CD4-positive, alpha-beta T cell treated with Interleukin-6 at 100 ng/mL for 8 hours (primary cell): ENCODE measurements around the gene NEK11.

Source experiments
- DNase-seq: peaks from one replicate; pipeline ENCODE4 v3.0.0-alpha.2; 2020; ENCODE audit warnings: mixed read lengths, low spot score

NEK11 gene, protein sequence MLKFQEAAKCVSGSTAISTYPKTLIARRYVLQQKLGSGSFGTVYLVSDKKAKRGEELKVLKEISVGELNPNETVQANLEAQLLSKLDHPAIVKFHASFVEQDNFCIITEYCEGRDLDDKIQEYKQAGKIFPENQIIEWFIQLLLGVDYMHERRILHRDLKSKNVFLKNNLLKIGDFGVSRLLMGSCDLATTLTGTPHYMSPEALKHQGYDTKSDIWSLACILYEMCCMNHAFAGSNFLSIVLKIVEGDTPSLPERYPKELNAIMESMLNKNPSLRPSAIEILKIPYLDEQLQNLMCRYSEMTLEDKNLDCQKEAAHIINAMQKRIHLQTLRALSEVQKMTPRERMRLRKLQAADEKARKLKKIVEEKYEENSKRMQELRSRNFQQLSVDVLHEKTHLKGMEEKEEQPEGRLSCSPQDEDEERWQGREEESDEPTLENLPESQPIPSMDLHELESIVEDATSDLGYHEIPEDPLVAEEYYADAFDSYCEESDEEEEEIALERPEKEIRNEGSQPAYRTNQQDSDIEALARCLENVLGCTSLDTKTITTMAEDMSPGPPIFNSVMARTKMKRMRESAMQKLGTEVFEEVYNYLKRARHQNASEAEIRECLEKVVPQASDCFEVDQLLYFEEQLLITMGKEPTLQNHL

DNA sequence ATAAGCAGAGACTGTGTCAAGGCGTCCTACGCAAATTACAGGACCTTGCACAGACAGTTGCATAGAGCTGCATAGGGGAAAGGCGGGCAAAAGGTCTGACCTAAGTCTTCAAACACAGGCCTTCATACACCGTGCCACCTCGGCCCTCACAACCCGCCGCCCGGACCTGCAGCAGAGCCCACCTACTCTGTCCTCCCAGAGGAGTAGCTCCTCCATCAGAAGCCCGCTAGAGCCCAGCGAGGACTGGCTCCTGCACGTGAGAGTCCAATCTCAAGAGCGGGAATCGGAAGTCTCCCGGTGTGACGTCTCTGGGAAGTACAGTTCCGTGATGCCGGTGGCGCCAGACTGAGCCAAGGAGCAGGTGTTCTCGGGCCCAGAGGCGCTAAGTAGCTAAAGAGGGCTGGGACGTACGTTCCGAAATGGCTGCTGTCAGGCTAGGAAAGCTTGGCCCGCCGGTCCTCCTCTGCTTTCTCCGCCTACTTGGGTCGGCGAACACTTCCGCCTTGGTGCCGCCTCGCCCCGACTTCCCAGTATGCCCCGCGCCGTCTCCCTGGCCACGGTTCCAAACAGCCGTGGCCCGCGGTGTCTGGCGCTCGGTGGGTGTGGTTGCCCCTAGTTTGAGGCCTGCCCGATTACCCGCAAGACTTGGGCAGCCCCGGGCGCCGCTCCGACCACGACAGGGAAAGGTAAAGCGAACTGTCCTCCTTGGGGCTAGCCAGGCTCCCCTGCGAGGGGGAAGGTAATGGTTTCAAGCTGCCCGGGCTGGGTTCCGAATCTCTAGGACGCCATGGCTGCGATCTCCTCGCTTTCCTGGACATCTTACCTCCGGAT is at the start of gene NEK11, which contains the start of gene ASTE1:
TSS of gene NEK11 (plus strand) at position 557 of the 831 bp plus-strand sequence. CDS start 2,832 bp downstream, outside the sequence.
TSS of gene ASTE1 (minus strand) at position 505 of the 831 bp plus-strand sequence. CDS start 1,519 bp downstream, outside the sequence.
- DNase-seq = peak; percentile 87

DNA sequence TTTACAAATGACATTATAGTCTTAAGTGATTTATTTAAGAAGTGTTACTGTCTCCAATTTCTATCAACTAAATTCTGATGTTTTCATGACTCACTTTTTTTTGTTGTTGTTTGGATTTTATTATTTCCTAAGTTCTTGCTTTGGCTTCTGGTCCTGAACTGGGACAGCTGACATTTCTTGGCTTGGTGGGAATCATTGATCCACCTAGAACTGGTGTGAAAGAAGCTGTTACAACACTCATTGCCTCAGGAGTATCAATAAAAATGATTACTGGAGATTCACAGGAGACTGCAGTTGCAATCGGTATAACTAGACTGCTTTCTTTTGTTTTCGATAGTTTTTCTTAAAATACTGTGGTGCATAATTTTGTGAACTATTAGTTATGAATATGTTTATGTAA is 47.6 kb upstream of the NEK11 start:
- no peak for DNase-seq

DNA sequence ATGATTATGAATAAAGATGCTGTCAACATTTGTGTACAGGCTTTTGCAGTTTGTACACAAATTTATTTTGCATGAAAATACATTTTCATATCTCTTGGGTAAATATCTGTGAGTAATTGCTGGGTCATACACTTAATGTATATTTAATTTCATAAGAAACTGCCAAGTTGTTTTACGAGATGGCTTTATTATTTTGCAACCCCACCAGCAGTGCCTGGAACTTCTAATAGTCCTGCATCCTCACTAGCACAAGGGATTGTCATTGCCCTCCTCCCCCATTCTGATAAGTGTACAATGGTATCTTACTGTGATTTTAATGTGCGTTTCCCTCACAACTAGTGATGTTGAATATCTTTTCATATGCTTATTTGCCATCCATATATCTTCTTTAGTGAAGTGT is 45.2 kb upstream of the NEK11 start:
- DNase-seq = no peak

DNA sequence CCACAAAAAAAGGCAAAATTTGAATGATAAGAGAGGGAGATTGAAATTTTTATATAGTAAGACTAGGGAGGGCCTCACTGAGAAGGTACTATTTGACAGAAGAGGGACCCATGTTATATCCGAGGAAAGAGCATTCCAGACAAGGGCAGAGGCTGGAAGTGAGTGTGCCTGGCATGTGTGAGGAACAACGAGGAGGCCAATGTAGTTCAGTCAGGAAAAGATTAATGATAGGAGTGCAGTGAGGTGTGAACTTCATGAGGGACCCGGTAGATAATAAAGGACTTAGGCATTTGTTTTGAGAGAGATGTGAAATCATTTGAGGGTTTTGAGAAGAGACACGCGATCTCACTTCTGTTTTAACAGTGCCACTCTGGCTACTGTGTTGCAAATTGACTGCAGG is 36.4 kb upstream of the NEK11 start:
- DNase-seq = no peak

DNA sequence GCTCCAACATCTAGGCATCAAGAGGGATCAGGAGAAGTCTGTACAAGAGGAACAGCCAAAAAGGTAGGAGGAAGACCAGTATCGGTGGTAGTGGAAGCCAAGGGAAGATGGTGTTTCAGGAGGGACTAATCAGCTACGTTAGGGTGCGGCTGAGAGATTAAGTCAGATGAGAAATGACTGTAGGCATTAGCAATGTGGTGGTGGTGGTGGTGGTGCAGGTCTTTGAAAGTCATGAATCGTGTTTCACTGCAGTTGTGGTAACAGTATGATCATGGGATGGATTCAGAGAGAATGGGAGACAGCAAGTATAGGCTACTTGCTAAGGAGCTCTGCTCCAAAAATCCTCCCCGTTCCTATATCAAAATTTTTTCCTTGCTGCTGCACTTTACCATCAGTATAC is 35.6 kb upstream of the NEK11 start:
- DNase-seq = no peak

DNA sequence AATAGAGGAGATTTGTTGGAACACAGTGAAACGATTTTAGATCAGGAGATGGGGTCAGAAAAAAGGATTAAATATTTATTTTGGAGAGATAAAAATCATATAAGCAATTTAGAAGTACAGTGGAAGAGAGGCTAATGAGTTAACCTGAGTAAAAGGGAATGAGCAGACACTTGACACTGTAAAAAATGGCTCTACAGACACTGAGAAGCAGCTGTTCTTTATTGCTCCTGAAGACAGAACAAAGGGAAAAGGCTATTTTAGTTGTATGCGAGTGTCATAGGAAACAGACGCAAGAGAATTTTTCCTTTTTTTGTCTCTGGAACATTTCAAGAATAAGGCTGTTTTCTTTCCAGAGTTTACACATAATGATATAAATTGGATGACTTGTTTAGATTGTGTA is 34.3 kb upstream of the NEK11 start:
- no peak for DNase-seq

DNA sequence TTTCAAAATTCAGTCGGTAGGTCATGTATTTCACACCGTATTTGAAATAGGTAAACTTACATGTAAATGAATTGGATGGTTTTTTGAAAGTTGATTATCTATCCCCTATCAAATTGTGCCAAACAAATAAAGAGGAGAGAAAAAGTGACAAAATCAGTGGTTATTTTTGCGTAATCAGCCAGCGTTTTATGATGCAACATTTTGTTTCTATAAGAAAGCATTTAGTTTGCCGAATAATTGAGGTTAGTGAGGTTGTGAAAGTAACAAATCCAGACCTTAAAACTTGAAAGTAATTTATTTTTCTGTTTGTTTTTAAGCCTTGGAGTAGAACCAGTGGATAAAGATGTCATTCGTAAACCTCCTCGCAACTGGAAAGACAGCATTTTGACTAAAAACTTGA is 29.4 kb upstream of the NEK11 start:
- no peak for DNase-seq

DNA sequence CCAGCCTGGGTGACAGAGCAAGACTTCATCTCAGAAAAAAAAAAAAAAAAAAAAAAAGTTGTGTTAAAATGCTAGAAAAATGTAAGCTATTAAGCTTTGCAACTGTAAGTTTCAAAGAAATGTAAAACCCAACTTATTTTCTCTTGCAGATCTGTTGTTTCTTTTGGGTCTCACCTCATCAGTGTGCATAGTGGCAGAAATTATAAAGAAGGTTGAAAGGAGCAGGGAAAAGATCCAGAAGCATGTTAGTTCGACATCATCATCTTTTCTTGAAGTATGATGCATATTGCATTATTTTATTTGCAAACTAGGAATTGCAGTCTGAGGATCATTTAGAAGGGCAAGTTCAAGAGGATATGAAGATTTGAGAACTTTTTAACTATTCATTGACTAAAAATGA is 25.6 kb upstream of the NEK11 start:
- no peak for DNase-seq

DNA sequence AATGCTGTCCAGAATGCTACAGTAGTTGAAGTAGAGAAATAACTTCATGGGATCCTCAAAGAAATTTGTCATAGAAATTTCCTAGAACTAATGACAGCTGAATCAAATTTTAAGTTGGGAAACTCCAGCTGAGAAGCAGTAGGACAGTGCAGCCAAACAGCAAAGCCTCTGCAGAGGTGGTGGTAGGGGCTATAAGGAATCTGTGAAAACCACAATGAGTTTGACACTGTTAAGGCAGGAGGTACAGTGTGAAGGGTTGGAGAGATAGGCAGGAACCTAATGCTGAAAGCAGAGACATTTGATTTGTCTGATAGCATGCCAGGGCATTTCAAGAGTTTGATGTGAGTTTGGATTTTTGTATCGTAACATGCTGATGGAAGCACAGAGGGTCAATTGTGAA is 22.1 kb upstream of the NEK11 start:
- DNase-seq = no peak

DNA sequence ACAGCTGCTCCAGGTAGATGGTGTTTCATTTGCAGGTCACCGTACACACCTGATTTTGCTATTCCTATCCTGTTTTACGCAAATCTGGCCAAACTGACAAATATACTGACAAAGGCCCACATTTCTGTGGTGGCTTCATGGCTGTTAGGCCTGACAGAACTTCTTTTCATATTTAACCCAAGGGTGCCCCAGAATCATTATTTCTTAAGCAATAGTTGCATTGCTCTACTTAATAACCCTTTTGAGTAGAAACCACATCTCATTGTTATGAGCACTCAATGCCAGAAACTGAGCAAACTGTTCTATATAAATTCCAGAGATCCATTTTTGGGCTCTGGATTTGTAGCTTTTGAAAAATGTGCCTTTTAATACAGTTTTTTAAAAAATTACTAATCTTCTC is 19.4 kb upstream of the NEK11 start:
- DNase-seq = no peak

DNA sequence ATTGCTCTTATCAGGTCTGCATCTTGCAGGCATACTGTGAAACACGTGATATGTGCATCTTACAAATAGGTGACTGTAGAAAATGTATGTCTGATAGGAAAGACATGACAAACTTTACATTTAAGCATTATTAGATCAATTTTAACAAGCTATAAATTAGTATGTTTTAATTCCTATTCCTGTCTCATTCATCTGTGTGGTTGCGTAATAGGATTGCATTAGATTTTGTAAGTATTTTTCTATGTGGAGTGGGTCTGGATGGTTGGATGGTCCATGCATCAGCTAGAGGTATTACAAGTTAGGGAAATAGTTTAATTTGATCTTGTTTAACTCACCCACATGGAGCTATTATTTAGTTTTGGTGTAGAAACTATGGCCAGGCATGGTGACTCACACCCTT is 18.9 kb upstream of the NEK11 start:
- no peak for DNase-seq

DNA sequence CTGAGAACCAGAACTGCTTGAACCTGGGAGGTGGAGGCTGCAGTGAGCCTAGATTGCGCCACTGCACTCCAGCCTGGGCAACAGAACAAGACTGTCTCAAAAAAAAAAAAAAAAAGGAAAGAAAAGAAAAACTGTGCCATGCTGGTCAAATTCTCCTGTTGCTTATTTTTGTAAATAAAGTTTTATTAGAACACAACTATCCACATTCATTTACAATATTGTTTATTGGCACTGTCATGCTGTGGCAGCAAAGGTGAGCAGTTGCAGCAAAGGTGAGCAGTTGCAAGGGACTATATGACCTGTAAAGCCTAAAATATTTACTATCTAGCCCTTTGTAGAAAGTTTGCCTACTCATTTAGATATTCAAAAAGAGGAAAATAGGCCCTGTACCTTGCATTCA is 18.4 kb upstream of the NEK11 start:
- no peak for DNase-seq

DNA sequence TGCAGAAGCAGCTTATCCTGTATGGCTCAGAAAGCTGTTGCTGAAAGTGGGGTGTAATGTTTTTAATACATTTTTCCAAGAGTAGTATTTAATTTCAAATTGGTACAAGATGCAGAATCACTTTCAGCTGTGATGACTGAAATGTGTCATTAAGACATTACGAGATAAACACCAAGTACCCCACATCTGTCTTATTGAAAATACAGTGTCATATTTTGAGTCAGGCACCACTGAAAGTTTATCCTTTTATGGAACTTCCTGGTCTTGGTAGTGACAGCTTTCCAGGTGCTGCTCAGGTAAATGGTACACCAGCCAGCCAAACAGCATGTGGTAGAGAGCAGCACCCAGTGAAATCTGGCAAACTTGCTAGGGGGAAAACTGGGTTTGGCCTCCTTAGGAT is 17.0 kb upstream of the NEK11 start:
- DNase-seq = no peak

DNA sequence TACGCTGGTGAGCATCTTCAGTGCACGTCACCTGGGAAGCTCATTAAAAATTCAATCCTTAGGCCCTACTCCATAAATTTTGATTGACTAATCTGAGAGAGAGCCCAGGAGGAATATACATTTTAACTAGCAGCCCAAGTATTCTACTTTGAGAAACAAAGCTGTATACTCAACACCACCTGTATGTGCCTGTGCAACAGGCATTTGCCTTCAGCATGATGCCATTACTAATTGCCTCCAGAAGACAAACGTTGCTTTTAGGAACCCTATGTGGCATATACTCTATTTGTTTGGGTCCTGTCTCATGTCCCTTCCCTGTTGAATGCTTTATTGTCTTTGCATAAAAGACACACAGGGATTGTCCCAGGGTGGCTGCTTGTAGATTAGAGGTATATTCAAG is 7.7 kb upstream of the NEK11 start:
- no peak for DNase-seq

DNA sequence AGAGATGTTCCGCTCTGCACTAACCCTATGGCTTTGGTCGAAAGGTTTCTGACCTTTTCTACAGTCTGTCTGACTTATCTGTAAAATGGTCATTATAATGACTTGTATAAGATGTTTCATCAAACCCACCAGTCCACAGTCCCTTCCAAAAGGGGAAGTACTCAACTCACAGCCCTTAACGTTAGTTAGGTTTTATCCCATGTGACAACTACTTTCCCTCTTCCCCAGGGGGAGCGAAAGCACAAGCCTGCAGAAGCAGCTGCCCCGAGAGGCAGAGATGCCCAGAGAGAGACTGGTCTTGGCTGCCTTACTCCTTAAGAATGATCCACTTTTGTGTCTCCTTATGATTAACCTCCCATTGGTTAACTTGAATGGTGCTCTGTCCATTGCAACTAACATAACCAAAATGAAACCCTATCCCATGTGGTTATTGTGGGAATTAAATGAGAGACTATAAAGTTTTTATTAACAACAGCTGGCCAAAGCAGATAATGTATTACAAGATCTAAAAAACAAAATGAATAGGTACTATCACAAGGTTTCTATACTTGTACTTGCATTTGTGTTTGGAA is 6.5 kb upstream of the NEK11 start:
- DNase-seq = no peak

DNA sequence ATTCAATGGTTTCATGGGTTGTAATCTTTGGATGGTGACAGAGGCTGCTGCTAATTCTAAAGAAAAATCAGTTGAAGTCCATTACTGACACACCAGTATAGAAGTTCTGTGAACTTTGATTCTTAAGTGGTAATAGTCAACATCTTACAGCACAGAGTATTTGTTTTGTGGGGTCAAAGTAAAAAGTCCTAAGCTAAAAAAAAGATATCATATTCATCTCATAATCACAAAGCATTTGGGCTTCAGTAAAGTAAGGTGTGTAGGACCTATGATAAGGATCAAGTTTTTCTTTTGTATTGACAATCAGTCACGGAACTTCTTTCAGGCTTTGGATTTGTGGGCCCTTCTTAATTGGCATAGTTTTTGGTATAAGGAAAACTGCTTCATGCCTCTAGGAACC is 1.1 kb upstream of the NEK11 start:
- no peak for DNase-seq

DNA sequence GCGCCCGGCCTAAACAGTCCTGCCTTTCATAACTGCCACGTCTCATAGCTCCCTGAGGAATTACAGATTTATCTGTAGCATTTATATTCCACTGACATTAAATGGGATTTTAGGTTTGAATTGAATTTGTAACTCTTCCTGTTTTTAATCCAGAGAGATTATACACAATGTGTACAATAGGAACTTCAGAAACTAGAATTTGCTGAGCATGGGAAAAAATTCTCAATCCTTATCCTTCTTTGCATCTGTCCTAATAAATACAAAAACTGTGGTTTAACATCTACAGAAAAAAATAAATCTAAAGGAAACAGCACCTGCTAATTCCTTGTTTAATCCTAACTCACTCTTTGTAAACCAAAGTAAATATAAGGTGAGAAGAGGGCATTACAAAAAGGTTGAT is 2.2 kb downstream of the NEK11 start:
- DNase-seq = no peak

DNA sequence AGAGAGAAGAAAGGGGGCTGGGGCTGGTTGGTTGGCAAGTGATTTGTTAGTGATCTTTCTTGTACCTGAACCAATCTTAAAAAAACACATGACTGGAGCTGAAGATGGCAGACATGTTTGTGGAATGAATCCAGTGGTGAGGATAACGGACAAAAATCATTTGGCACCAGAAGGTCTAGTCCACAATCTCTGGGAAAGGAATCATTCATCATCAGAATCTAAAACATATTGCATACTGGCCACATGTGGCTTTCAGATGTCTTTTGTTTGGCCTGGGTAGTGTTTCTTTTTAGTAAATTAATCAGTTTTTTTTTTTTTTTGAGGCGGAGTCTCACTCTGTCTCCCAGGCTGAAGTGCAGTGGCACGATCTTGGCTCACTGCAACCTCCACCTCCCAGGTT is 5.0 kb downstream of the NEK11 start:
- no peak for DNase-seq

DNA sequence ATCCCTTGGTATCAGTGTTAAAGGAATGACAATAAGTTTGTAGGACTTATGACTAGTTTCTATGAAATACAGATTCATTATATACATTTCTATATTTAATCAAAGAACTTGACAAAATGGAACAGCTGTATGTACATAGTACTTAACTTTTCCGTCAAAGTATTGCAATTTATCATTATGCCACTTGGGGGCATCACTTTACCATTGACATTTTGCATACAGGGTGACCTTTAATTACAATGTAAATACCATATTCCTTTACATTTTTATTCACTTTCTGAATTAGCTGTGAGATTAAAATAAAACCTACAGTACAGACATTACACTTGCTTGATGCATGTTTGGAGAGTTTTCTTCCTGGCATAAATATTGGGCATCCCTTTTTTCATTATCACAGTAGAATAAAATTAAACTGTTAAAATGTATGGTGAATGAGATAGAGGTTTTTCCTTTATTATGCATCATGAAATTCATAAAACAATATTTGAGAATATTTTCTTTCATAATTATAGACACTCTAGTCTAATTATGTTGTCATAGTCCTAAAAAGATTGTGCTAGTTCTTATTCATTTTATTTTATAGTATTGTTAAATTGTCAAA is 6.9 kb downstream of the NEK11 start:
- DNase-seq = peak; percentile 59

DNA sequence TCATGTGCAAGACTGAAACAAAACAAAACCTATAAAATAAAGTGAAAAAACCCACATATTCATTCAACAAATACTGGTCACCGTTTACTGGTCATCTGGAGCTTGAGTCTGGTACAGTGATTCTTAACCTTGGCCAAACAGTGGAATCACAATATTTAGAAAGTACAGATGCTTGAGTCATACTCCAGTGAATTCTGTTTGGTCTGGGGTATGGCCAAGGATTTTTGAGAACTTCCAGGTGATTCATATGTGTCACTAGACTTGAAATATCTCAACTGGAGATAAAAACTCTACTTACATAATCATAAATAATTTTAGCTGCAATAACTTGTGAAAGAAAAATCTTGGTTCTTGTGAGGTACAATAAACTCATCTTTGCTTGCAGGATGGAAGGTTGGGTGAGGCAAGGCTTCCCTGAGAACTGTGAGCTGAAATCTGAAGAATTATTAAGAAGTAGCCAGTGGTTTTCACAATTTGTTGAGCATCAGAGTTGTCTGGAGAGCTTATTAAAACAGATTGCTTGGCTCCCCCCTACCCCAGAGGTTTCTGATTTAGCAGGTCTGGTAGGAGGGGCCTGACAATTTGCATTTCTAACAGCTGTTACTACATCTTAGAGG is 9.6 kb downstream of the NEK11 start:
- DNase-seq = no peak

DNA sequence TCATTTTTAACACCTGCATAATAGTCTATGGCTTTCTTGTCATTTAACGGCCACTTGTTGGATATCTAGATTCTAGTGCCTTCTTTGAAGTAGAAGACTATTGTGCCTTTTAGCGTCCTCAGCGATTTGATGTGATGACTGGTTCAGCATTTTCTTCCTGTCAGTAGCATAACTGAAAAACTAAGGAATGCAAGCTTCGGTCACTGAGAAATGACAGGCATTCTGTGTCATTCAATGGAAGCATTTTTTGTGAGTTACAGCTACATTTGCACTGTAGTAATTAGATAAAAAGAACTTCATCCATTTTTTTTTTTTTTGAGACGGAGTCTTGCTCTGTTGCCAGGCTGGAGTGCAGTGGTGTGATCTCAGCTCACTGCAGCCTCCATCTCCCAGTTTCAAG is 10.3 kb downstream of the NEK11 start:
- no peak for DNase-seq

DNA sequence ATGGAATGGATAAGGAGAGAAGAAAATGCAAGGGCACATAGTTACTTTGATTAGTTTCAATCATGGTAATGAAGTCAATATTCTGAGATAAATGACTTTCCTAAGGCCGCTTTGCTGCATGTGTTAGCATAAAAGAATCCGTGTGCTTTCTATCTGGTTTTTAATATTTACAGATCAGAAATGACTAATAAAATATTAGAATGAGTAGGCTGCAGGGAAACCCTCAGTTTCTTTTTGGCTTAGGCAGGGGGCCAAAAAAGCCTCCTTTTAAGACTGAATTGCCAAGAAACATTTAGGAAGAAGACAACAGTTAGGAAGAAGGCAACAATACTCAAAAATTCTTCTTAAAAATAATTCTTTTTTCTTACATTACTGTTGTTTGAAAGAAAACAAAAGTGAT is 11.6 kb downstream of the NEK11 start:
- no peak for DNase-seq
